NCI-H524 treated with DMSO at 0.1 percent for 48 hours (cell line): ENCODE data around the gene MRM2.

Source experiments
- DNase-seq: peaks from one replicate; lab custom pipeline; 2025; lab: John Stamatoyannopoulos, UW

MRM2 gene

DNA sequence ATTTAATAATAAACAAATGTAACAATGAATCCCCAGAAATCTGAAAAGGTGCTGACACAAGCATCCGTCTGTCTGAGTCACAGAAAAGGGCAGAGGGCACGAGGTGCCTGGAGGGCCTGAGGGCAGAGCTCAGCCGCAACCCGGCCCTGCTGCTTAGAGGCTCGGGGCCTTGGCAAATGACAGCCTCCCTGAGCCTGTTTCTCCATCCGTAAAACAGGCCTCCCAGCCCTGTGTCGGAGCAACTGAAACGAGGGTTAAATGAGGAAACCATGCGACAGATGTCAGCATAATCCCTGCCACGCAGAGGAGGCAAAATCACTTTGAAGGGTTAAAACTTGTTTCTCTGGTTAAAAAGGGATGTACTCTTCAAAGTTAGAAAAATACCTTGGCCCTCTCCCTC is 24.9 kb upstream of the MRM2 start:
- DNase-seq, result peak; percentile 36

DNA sequence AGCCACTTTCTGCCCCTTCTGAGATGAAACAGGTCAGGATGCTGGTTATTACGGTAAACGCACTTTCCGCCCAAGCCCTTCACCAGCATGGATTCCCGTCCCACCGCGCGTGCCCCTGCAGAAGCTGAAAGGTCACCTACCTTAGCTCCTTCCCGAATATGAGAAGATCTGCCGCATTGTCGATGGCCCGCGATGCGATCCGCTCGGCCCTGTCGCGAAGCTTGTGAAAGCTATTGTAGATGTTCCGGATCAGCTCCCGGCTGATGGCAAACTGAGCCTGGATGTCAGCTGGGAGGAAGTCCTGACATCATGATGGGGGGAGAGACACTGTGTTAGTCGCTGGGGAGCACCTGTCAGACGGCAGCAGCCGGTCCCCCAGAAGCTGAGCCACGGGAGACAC is 22.2 kb upstream of the MRM2 start:
- no peak for DNase-seq

DNA sequence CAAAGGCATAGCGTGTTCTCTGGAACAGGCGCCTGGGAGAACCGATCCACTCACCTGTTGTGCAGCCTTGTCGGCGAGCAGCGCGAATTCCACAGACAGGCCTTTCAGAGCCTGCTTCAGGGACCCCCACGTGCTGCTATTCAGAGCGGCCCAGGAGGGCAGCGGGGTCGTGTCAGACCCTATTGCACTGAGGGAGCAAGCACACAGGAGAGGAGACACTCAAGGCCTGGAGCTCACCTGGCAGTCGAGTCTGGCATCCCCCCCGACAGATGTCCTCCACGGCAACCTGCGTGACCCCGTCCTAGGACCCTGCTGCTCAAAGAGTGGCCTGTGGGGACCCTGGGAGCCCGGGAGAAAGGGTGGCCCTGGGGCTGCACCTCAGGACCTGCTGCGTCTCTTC is 21.2 kb upstream of the MRM2 start:
- DNase-seq, result no peak

DNA sequence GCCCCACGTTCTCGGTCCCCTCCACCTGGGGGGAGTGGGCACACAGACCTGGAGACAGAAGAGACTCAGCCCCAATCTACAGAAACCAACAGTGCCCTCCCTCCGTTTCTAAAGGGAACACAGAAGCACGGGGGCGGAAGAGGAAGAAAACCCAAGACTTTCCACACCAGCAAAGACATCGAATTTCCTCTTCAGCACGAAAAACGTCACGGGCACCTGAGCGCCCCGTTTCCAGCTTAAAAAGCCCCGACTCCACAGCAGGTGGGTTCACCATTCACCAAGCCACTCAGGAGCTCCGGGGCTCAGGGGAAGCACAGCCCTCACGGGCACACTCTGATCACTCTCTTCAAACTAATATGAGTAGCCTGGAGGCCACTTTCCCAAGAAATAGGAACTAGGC is 19.6 kb upstream of the MRM2 start:
- DNase-seq, result no peak

DNA sequence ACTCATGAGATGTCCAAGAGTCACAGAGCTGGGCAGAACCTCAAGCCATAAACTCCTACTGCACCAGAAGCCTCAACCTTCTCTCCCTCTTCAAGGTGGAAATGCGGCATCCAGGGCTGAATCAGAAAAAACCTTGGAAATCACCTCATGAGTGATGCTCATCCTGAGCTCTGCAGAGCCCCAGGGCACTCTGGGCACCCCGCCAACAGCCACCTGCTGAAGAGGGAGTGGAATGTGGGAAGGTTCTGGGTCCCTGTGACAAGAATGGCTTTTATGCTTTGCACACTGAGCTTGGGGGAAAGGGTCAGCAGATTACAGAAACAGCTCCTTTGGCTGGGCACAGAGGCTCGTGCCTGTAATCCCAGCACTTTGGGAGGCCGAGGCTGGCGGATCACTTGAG is 18.8 kb upstream of the MRM2 start:
- no peak for DNase-seq

DNA sequence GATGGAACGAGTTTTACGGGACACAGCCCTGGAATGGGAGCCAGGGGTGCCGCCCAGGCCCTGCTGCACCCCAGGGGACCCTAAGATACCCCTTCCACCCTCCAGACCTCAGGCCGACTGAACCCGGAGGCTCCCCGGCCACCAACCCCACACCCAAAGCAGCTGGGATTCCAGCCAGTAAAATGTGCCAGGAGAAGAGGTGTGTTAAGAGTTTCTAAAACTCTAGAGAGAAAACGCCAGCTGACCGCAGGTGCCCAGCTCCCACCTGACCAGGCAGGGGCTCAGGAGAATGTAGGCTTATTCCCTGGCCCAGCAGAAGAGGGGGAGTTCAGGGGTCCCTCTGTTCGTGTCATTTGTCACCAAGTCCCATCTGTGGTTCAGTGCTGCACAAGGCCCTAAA is 17.5 kb upstream of the MRM2 start:
- DNase-seq, result no peak

DNA sequence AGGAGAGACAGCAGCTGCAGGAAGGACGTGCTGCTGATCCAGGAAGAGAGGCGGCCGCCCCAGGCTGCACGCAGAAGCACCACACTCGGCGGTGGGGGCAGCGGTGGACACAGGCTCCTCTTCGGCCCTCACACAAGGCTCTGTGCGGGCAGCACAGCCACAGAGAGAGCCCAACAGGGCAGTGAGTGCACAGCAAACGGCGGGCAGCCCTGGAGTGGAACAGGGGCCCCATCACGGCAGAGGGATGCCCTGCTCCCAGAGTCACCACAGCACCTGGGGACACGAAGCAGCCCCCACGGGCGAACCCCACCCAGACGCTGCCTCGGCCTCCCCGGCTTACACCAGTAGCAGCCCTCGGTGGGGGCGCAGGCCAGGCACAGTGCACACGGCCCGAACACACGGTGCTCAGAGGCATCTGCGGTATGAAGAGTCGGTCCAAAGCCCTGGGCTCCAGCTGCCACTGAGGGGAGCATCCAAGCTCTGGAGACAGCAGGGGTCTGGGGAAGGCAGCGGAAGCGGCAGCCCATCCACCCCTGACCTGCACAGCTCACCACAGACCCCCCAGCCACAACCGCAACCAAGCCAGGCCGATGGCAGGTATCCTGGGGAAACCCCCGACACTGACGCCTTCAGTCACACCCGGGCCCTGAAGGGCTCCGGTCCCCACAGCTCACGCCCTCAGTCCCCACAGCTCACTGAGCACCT is 16.8 kb upstream of the MRM2 start:
- DNase-seq, result no peak

DNA sequence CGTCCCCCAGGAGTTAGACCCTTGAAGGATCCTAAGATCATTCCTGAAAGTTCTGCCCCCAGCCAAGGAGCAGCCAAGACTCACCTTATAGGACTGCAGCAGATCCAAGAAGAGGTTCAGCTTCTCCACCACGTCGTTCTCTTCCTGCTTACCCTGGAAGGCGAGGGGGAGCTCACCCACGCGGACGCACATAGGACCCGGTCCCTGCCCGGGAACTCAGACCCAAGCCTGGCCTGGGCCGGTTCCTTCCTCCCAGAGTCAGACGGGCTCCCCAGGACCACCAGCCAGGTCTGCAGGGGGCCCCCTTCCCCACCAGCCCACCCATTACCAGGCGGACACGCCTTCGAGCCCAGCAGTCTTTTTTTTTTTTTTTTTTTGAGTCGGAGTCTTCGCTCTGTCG is 15.6 kb upstream of the MRM2 start:
- no peak for DNase-seq

DNA sequence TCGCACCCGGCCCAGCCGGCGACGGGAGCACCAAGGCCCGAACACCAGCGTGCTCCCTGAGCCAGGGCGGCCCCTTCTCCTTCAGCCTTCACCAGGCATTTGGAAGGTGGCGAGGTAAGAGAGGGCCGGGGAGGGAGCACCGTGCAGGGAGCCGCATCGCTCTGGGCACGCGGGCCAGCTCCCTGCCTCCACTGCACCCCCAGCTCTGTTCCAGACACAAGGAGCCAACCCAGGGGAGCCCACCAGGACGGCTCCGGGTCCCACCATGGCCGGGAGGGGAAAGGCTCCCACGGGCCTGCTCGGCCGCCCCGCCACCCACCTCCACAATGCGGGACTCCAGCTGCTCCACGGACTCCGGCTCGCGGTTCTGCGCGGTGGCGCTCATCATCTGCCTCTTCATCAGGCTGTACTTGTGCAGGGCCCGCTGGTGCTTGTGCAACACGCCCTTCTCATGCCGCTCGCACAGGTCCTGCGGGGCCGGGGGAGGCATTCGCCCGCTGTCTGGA is 15.1 kb upstream of the MRM2 start:
- DNase-seq, result no peak

DNA sequence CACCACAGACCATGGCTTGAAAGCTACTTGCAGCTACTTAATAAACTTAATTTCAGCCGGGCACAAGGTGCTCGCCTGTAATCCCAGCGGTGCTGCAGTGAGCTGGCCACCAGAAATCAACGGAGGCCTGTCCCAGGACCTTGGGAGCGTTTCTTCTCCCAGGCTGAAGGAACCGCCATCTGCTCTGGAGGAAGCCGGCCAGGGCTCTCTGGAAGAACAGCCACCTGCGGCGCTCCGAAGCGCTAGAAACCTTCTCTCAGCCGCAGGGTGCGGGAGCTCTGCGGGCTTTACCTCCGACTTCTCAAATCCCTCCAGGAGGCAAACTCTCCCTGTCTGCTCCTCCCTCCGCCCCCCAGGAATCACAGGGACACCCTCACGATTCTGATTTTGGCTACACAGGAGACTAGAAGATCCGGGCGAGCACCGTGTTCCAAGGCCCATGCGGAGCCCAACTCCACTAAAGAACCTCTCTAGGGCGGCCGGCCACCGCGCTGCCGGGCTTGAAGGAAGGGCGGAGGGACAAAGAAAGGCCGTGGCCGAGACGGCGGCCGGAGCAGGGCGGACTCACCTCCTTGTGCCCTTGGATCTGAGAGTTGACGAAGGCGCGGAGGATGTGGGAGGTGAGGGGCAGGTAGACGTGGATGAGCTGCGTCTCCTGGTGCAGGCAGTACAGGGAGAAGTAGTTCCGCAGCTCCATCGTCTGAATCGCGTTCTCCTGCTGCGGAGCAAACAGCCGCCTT is 14.5 kb upstream of the MRM2 start:
- DNase-seq, result no peak

DNA sequence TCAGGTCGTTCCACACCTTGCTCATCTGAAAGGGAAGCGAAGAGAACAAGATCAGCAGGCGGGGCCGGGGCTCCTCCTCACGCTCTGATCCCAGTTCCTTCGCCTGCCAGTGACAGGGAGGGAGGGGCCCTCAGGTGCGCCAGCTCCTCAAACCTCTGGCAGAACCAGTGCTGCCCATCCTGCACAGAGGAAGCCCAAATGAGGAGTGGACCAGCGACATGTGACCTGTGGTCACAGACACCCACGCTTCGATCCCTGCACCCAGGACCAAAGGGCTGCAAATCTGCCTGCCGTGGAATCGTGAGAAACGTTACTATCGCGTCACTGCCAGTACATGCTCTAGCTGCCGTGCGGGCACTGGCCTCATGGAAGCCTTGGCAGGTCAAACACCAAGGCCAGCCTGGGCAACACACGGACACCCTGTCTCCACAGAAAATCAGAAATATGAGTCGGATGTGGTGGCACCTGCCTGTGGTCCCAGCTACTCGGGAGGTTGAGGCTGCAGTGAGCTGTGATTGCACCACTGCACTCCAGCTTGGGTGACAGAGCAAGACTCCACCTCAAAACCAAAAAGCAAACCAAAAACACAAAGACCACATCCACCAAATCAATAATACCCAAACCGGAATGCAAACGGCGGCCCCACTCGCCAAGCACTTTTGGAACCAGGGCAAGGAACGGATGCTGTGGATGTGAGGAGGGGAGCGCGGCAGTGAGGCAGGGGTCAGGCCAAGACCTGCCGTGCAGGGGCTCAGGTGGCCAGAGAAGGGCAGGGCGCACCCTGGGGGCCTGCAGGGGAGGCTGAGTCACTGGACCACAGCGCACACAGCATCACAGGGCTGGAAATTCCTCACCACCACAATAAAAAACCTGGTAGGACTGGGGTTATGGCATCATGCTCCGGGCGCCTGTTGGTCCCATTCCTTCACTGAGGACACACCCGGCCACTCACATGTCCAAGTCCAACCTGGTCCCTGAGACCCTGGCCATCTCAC is 13.4 kb upstream of the MRM2 start:
- no peak for DNase-seq

DNA sequence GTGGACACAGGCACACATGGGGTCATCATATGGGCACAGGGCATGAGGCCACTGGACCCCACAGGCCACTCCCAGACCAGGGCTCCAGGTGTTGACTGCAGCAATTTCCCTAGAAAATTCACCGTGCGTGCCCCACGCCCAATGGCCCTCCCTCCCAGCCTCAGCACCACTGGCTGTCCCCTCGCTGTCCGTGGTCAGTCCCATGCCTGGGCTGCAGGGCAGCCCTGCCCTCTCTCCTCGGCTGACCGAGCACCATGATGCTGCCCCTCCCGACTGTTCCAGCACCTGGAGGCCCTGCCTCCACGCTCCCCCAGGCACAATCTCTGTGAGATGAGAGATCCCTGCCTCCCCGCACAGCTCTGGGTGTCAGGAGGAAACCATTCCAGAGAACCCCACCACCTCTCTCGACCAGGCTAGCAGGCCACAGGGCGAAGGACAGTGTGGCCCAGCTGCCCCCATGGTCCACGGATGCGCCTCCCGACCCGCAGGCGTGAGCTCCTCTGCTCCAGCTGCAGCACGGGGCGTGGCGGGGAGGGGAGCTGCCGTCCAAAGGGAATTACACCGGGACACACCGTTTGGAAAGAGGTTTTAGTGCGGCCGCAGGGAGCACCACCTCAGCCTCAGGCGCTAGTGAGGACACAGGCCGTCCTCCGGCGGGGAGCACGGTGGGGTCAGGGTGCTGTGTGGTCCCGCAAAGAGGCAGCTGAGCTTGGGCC is 12.6 kb upstream of the MRM2 start:
- no peak for DNase-seq

DNA sequence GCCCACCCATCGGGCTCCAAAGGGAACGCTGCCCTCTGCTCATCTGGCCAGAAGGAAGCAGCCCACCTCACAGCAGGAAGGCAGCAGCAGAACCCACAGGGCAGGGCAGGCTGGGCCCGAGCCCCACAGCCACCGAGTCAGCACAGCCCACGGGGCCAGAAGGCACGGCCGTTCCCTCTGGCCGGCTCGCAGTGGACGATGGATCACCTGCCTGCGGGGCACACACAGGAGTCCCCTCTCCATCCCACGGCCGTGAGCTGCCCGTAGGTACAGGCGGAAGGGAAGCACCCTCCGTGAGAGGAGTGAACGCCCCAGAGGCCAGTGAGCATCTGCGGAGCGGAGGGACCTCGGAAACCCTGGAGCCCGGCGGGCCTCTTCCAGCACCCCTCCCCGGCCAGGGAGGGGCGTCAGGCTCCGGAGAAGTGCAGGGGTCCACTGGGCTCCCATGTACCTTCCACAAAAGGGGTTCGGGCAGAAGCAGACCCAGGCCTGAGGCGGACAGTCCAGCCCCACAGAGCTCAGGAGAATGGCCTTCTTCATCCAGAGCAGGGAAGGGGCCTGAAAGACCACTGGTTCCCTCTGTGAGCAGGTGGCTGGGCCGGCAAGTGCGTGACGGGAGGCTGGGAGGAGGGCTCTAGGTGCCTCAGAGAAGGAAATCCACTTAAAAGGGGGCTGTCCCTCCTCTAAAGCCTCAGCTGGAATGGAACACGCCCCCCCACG is 11.7 kb upstream of the MRM2 start:
- no peak for DNase-seq

DNA sequence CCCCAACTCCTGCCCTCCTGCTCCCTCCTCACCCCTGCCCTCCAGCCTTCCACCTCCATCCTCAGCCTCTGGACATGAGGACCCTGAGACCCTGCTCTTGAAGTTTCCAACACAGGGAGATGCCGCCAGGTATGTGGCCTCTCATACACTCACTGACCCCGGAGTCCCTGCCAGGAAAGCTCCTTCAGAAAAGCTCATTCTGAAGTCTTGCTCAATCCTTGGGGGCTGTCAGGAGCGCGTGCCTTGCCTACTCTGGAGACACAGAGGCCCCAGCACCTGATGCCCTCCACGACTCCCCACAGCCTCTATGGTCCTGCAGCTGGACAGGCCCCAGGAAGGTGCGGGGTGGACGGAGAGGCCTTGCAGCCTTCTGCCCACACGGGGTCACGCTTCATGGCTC is 11.0 kb upstream of the MRM2 start:
- no peak for DNase-seq

DNA sequence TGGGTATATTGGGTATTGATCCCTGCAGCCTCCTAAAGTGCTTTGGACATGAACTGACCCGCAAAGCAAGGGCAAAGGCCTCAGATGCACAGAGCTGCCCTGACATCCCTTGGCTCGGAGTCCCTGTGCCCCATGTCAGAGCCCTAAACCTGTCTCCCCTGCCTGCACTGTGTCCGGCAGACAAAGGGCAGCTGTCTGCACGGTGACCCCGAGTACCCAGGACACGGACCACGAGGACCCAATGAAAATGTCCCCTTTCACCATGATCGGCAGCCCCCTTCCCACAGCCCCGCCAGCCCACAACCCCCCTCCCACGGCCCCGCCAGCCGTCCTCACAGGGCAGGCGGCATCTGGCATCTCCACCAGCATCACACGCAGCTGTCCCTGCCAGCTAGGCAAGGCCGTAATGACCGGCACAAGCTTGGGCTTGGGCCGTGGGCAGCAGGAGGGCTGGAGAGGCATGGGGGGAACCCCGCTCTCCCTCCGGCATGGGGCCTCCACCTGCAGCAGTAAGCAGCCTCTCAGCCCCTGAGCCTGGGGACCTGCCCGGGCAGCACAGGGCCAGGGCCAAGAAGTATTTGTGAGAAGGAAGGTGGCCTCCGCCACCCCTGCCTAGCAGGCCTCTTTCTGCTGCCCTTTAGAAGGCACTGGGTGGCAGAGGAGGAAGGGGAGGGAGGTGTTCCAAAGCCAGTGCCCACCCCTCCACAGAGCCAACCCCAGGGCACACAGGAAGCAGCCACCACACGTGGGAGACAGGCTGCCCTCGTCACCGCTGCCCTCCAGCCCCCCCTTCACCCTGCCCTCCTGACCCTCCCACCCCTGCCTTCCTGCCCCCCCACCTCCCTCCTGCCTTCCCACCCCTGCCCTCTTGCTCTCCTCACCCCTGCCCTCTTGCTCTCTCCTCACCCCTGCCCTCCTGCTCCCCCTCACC is 10.1 kb upstream of the MRM2 start:
- DNase-seq, result no peak

DNA sequence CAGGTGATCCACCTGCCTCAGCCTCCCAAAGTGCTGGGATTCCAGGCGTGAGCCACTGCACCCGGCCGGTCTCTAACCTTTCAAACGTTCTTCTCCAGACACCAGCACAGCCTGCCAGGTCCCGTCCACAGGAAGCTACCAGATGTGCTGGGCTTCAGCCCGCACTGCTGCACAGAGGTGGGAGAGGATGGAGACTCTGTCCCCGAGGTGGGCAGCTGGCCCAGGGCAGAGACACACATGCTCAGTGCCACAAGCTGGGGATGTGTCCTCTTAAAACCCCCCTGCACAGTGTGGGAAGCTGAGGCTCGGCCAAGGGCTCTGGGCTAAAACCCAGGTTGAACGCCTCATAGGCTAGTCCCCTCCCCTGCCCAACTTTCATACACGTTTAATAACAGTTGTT is 9.4 kb upstream of the MRM2 start:
- no peak for DNase-seq

DNA sequence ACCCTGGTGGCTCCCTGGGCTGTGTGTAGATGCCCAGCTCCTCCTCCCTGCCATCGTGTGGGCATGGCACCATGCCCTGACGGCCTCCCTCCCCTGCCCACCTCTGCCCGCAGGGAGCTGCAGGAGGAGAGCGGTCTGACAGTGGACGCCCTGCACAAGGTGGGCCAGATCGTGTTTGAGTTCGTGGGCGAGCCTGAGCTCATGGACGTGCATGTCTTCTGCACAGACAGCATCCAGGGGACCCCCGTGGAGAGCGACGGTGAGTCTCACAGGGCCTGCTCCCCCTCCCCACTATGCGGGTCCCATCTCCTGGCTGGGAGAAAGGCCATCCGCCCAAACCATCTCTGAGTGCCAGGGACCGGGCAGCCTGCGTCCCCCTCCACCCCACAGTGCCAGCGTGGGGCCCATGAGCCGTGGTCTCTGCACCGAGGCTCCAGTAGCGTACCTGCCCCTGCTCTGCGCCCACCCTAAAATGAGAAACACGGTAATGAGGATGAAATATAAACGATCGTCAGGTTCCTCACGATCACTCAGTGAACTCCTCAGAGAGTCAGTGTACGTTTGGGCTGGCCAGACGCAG is 7.8 kb upstream of the MRM2 start:
- no peak for DNase-seq

DNA sequence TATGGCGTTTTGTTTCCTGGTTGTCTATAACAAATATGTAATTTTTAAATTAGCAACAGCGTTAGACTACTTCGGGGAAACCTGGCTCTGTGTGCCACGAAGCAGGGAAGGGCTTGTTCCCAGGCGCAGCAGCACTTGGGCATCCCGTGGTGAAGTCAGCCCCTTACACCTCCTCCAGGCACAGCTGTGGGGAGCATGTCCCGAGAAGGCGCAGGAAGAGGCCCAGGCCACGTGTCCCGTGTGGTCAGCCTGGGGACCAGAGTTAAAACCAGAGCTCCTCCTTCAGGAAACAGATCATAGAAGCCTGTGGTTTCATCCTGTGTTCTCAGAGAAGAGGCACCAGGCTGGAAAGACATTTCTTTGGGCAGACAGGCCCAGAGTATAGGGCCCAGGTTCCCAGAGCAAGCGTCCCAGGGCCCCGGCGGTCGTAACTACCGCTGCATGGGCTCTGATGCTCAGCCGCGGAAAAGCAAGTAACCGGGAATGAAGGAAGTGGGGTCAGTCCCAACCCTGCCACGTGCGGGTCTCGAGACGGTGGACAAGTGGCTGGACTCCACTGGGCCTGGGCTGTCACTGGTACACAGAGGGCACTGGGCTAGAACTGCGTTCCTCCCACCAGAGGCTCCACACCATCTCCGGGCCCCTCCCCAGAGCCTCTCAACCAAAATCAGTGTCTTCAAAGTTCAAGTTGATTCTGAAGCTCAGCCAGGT is 7.1 kb upstream of the MRM2 start:
- no peak for DNase-seq
